C1 segment of cervical spinal cord (tissue), 14 donors: Measurements from ENCODE around the gene FDXACB1.

ENCODE experiments used
- DNase-seq, 14 donors: peaks; one replicate each; lab custom pipeline; 2025; lab: John Stamatoyannopoulos, UW

Gene FDXACB1

DNA sequence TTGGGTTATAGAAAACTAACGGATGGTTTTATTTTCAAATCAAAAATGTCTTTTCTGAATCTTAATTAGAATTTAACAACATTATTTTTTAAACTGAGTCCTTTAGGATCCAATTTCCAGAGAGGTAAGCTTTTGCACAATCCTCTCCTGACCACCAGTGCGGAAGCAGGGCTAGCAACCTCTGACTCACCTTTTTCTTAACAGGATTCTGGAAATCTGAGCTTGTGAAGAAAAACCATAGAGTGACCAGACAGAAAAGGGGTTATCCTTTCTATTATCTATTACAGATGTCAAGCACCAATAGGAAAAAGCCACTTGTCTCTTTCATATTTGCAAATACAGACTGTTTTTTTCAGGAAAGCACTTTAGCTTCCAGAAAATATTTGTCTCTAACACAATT, 32.9 kb downstream of the FDXACB1 start:
- no peak for DNase-seq

- no peak for DNase-seq
Observed at GRCh38 chr11:111845276-111846028, 33.5 kb downstream of the FDXACB1 start.

DNA sequence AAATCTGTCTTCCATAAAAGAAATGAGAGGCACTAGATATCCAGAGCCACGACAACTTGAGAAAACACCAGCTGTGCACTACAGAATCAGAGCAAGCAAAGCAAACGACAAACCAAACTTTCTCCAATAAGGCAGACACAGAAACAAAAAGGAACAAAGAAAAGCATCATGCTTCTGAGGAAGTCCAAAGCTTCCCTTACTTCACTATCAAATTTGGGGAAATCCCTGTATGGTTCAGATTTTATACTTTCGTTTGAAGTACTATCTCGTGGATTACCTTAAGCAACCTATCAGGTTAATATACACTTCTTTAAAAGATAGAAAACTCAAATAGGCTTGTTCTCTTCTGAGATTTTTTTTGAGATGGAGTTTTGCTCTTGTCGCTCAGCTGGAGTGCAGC, 35.3 kb downstream of the FDXACB1 start:
- DNase-seq = no peak

- peak in 13 of 14 donors; percentile 2 to 70 (median 53) for DNase-seq
Observed at GRCh38 chr11:111841370-111842053, 37.5 kb downstream of the FDXACB1 start.

DNA sequence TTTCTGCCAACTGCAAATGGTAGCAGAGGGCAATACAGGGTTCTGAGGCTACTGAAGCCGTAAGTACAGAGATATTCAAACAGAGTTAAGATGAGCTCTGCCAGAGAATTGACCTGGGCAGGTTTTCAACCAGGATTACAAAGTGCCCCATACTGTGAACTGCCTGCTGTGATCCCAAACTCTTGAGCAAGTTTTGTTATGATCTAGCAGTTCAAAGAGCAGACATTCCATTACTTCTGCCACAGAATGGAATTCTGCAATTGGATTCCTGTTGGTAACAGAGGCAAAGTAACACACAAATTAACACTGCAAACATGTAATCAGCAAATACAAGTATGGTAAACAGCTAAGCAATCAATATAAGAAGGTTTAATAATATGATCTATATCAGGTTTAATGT, 38.8 kb downstream of the FDXACB1 start:
- no peak for DNase-seq

DNA sequence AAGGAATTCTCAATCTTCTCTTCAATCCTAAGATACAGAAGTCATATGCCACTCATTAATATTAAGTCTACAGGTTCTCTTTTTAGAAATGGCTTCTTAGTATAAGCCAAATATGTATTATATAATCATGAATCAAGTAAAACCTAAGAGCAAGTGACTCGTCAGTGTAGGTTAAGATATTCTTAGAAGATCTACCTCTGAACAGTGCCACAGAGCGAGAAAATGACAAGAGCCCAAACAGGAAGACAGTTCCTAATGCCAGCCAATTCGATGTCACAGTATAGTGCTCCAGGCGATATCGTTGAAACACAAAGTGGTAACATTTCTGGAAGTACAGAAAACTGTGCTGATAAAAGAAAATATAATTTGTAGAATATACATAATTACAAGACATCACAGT, 40.9 kb downstream of the FDXACB1 start:
- no peak for DNase-seq

DNA sequence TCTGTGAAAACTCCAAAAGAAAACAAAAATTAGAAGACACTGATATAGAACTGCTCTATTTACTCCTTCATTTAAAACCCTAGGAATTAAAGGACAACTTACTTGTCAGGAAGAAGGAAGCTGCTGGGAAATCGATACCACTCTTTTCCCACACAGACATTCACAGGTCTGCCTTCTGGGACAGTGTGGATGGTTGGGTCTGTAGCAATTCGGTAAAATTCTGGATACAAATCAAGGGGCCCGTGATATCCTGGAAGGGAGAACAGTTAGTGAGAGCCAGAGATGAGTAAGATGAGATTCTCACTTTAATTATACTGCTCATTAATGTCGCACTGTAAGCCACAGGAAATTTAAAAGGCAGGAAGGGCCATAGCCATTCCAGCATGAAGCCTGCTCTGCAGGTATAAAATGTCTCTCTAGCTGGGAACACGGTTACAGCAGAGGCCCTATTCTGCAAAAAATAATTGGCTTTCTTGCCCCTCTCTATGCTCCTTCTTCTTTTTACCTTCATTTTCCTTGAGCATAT, 41.5 kb downstream of the FDXACB1 start:
- DNase-seq = no peak

- no peak for DNase-seq
Observed at GRCh38 chr11:111836721-111837120, 42.2 kb downstream of the FDXACB1 start.

GRCh38 chr11:111836162-111836561, 42.8 kb downstream of the FDXACB1 start:
- DNase-seq = no peak

- no peak for DNase-seq
Observed at GRCh38 chr11:111835665-111836064, 43.3 kb downstream of the FDXACB1 start.

DNA sequence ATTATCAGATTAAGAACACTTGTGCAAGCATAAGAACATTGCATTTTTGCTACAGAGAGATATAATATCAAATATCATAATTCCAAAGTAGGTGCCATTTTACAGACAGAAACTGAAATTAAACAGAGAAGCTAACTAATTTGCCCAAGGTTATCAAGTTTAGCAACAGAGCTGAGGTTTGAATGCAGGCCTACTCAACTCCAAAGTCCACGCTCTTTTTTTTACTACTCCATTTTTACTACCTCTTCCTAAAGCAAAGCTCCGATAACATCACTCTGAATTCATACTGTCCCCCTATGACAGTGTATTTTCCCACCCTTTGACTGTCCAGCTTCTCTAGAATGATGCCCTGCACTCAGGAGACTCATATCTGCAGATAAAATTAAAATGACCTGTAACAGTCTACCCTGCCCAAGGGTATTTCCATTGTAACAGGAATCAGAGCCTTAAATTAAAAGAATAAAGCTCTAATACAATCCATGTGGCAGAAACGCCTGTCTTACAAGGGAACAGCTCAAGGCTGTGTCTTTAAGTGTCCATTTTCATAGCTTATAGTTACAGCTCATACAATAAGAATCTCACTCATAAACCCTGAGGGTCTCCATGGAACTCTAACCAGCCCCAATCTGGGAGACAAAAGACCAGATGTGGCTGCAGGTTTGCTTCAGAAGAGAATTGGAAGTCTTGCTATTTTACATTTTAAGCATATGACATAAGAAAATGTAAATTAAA, 44.4 kb downstream of the FDXACB1 start:
- DNase-seq = no peak

- DNase-seq = no peak
Observed at GRCh38 chr11:111833524-111833923, 45.4 kb downstream of the FDXACB1 start.

GRCh38 chr11:111829185-111829968, 49.6 kb downstream of the FDXACB1 start:
- DNase-seq = no peak

GRCh38 chr11:111826322-111826950, 52.5 kb downstream of the FDXACB1 start:
- no peak for DNase-seq
